Stomach smooth muscle (tissue), 2 donors: Measurements from ENCODE around the gene IL17RC.

Experiments
- H3K27ac ChIP-seq: one replicate; pipeline ENCODE4 v1.7.0; 2013; ENCODE audit warnings: mild to moderate bottlenecking, low read length, inconsistent platforms
- H3K27me3 ChIP-seq, 2 donors: one replicate each; pipeline ENCODE4 v1.7.0; 2013; ENCODE audit warnings: low read length in 2 of 2; ENCODE audit not compliant: insufficient read depth in 2 of 2, control insufficient read depth in 1 of 2
- H3K36me3 ChIP-seq, 2 donors: one replicate each; pipeline ENCODE4 v1.7.0; 2013; ENCODE audit warnings: low read length in 2 of 2; ENCODE audit not compliant: control insufficient read depth in 2 of 2, insufficient read depth in 2 of 2
- H3K4me1 ChIP-seq: one replicate; pipeline ENCODE4 v1.7.0; 2013; ENCODE audit warnings: low read length; ENCODE audit not compliant: control insufficient read depth, insufficient read depth
- H3K4me3 ChIP-seq, 2 donors: one replicate each; pipeline ENCODE4 v1.7.0; 2013; ENCODE audit warnings: low read length in 2 of 2
- H3K9ac ChIP-seq, 2 donors: one replicate each; pipeline ENCODE4 v1.7.0; 2013; ENCODE audit warnings: low read length in 2 of 2, mild to moderate bottlenecking in 1 of 2
- H3K9me3 ChIP-seq, 2 donors: one replicate each; pipeline ENCODE4 v1.7.0; 2013; ENCODE audit warnings: low read length in 2 of 2; ENCODE audit not compliant: control insufficient read depth in 2 of 2
- donor health status: healthy.
- donor health status: Pancreatic carcinoma.

The IL17RC gene

GRCh38 chr3:9881441-9881840, 35.5 kb upstream of the IL17RC start:
- Histone ChIP-seq H3K4me1 (no peaks in the 10 kb centered on the region), H3K27ac (no peak overlapping the region), H3K9me3 (no peaks in the 10 kb centered on the region), H3K36me3 (no peaks in the 10 kb centered on the region), H3K9ac (no peak overlapping the region), H3K4me3 (no peak overlapping the region), H3K27me3 (peaks cover 0 to 2% of the 10 kb centered on the region in 2 donors)

GRCh38 chr3:9883706-9884554, 33.0 kb upstream of the IL17RC start:
- Histone ChIP-seq H3K4me1 (no peaks in the 10 kb centered on the region), H3K27ac (no peak overlapping the region), H3K27me3 (no peaks in the 10 kb centered on the region), H3K9me3 (no peaks in the 10 kb centered on the region), H3K4me3 (no peak overlapping the region), H3K9ac (no peak overlapping the region), H3K36me3 (no peaks in the 10 kb centered on the region)

- Histone ChIP-seq H3K9ac (no peak overlapping the region), H3K27ac (no peak overlapping the region)
Measured at GRCh38 chr3:9884555-9885165, 32.2 kb upstream of the IL17RC start.

GRCh38 chr3:9886328-9886727, 30.6 kb upstream of the IL17RC start:
- H3K4me1 ChIP-seq = no peaks in the 10 kb centered on the region
- H3K27me3 ChIP-seq = no peaks in the 10 kb centered on the region
- no peaks in the 10 kb centered on the region for H3K9me3 ChIP-seq
- H3K4me3 ChIP-seq = no peak overlapping the region
- H3K9ac ChIP-seq = no peak overlapping the region
- no peak overlapping the region for H3K27ac ChIP-seq
- H3K36me3 ChIP-seq = no peaks in the 10 kb centered on the region

More at GRCh38 chr3:9884555-9885165, 32.2 kb upstream of the IL17RC start:
- no peaks in the 10 kb centered on the region for H3K4me1 ChIP-seq
- no peaks in the 10 kb centered on the region for H3K27me3 ChIP-seq
- H3K36me3 ChIP-seq = no peaks in the 10 kb centered on the region
- H3K4me3 ChIP-seq = no peak overlapping the region
- no peaks in the 10 kb centered on the region for H3K9me3 ChIP-seq

- Histone ChIP-seq H3K36me3 (peaks cover 0 to 1% of the 10 kb centered on the region in 2 donors), H3K9me3 (no peaks in the 10 kb centered on the region), H3K27ac (no peak overlapping the region), H3K4me1 (peaks cover 6% of the 10 kb centered on the region), H3K4me3 (no peak overlapping the region), H3K27me3 (no peaks in the 10 kb centered on the region), H3K9ac (no peak overlapping the region)
Measured at GRCh38 chr3:9887480-9887879, 29.4 kb upstream of the IL17RC start.

GRCh38 chr3:9888540-9888939, 28.4 kb upstream of the IL17RC start:
- H3K9me3 ChIP-seq = no peaks in the 10 kb centered on the region
- H3K4me1 ChIP-seq = peaks cover 6% of the 10 kb centered on the region
- H3K27ac ChIP-seq = no peak overlapping the region
- no peak overlapping the region for H3K9ac ChIP-seq
- H3K36me3 ChIP-seq = peaks cover 8 to 12% of the 10 kb centered on the region in 2 donors
- H3K4me3 ChIP-seq = no peak overlapping the region
- H3K27me3 ChIP-seq = no peaks in the 10 kb centered on the region

- Histone ChIP-seq H3K36me3 (peaks cover 10 to 15% of the 10 kb centered on the region in 2 donors), H3K4me1 (peaks cover 6% of the 10 kb centered on the region), H3K27ac (no peak overlapping the region), H3K9ac (no peak overlapping the region), H3K9me3 (no peaks in the 10 kb centered on the region), H3K27me3 (no peaks in the 10 kb centered on the region), H3K4me3 (no peak overlapping the region)
Measured at GRCh38 chr3:9889405-9889804, 27.5 kb upstream of the IL17RC start.

- H3K9me3 ChIP-seq = no peaks in the 10 kb centered on the region
- H3K4me1 ChIP-seq = peaks cover 6% of the 10 kb centered on the region
- no peaks in the 10 kb centered on the region for H3K27me3 ChIP-seq
- peak within 1 kb of the TSS; percentile 90 for H3K27ac ChIP-seq
- H3K4me3 ChIP-seq = peak within 1 kb of the TSS; percentile 90 to 92
- H3K9ac ChIP-seq = peak within 1 kb of the TSS; percentile 91 to 96
- peaks cover 10 to 15% of the 10 kb centered on the region in 2 donors for H3K36me3 ChIP-seq
Measured at GRCh38 chr3:9890249-9891071, 26.4 kb upstream of the IL17RC start, which contains the start of gene JAGN1. Gene JAGN1 (plus strand): TSS chr3:9890610. CDS start chr3:9890723, 113 bp downstream.

GRCh38 chr3:9891072-9891622, 25.8 kb upstream of the IL17RC start:
- Histone ChIP-seq H3K27me3 (no peaks in the 10 kb centered on the region), H3K9ac (peak overlapping the region; percentile 91 to 96), H3K4me3 (peak overlapping the region; percentile 90 to 92), H3K4me1 (peaks cover 6% of the 10 kb centered on the region), H3K9me3 (no peaks in the 10 kb centered on the region), H3K36me3 (peaks cover 10 to 15% of the 10 kb centered on the region in 2 donors), H3K27ac (peak overlapping the region; percentile 90)

GRCh38 chr3:9893739-9894138, 23.2 kb upstream of the IL17RC start:
- H3K27ac ChIP-seq = no peak overlapping the region
- no peak overlapping the region for H3K4me3 ChIP-seq
- H3K27me3 ChIP-seq = no peaks in the 10 kb centered on the region
- H3K4me1 ChIP-seq = peaks cover 20% of the 10 kb centered on the region
- peaks cover 10 to 15% of the 10 kb centered on the region in 2 donors for H3K36me3 ChIP-seq
- H3K9ac ChIP-seq = no peak overlapping the region
- H3K9me3 ChIP-seq = no peaks in the 10 kb centered on the region
